Hepatocyte (in vitro differentiated cells): ENCODE results near the gene TMEM114. TPM values are rescaled to one million over a fixed set of nuclear protein-coding genes. Genes with fewer than 3 reads are reported as not detected.

Experiments used
- DNase-seq: peaks from one replicate; pipeline ENCODE4 v3.0.0-alpha.2; 2016; ENCODE audit warnings: low spot score
- H2AFZ ChIP-seq: fragments of 200-600 bp; sonication (generic); 2 replicates; pipeline ENCODE4 v1.6.0; 2016; ENCODE audit warnings: antibody characterized with exemption, mild to moderate bottlenecking
- H3K27ac ChIP-seq: fragments of 200-600 bp; sonication (generic); 2 replicates; pipeline ENCODE4 v1.5.1; 2016; ENCODE audit warnings: mild to moderate bottlenecking
- H3K27me3 ChIP-seq: fragments of 200-600 bp; sonication (generic); 2 replicates; pipeline ENCODE4 v1.6.1; 2016
- H3K36me3 ChIP-seq: fragments of 200-600 bp; sonication (generic); replicated peaks from 2 replicates; pipeline ENCODE4 v1.5.1; 2016; ENCODE audit warnings: low read depth; ENCODE audit not compliant: insufficient read depth
- H3K4me1 ChIP-seq: fragments of 200-600 bp; sonication (generic); 2 replicates; pipeline ENCODE4 v1.5.1; 2016; ENCODE audit warnings: mild to moderate bottlenecking, moderate library complexity; ENCODE audit not compliant: insufficient read depth
- H3K4me2 ChIP-seq: fragments of 200-600 bp; sonication (generic); 2 replicates; pipeline ENCODE4 v1.6.0; 2016
- H3K4me3 ChIP-seq: fragments of 200-600 bp; sonication (generic); 2 replicates; pipeline ENCODE4 v1.5.1; 2016; ENCODE audit warnings: mild to moderate bottlenecking
- H3K79me2 ChIP-seq: fragments of 200-600 bp; sonication (generic); 2 replicates; pipeline ENCODE4 v1.6.0; 2017; ENCODE audit warnings: mild to moderate bottlenecking
- H3K9me2 ChIP-seq: fragments of 200-600 bp; sonication (generic); replicated peaks from 2 replicates; pipeline ENCODE4 v1.6.0; 2017; ENCODE audit warnings: mild to moderate bottlenecking; ENCODE audit not compliant: insufficient read depth
- H3K9me3 ChIP-seq: fragments of 200-600 bp; sonication (generic); 2 replicates; pipeline ENCODE4 v1.5.1; 2016; ENCODE audit warnings: low read depth, mild to moderate bottlenecking
- H4K20me1 ChIP-seq: fragments of 200-600 bp; sonication (generic); 2 replicates; pipeline ENCODE4 v1.6.0; 2016; ENCODE audit warnings: mild to moderate bottlenecking; ENCODE audit not compliant: insufficient read depth, poor library complexity, severe bottlenecking
- CTCF ChIP-seq: fragments of 200-600 bp; sonication (generic); IDR thresholded peaks from 2 replicates; pipeline ENCODE4 v1.5.1; 2016; ENCODE audit warnings: antibody characterized with exemption, mild to moderate bottlenecking; ENCODE audit not compliant: poor library complexity
- EZH2 ChIP-seq: fragments of 200-600 bp; sonication (generic); IDR thresholded peaks from 2 replicates; pipeline ENCODE4 v1.6.1; 2016; ENCODE audit warnings: antibody characterized with exemption, mild to moderate bottlenecking, borderline replicate concordance
- EZH2phosphoT487 ChIP-seq: fragments of 200-600 bp; sonication (generic); IDR thresholded peaks from one replicate; pipeline ENCODE4 v1.6.1; 2018; ENCODE audit warnings: antibody characterized with exemption, mild to moderate bottlenecking, low read depth, moderate library complexity; ENCODE audit not compliant: unreplicated experiment, severe bottlenecking
- whole genome bisulfite sequencing: methylation state at CpG from one replicate; pipeline ENCODE4 v1.1.6; 2016; ENCODE audit warnings: low lambda C conversion rate; ENCODE audit errors: missing lambda C conversion rate; 5-methylcytosine and 5-hydroxymethylcytosine counted together
- polyA plus RNA-seq: library from polyadenylated mRNA; unstranded; fragments of >200 nt; fragmentation: Nextera tagmentation; extraction: Ambion mirVana; gene quantifications from 2 replicates; pipeline ENCODE4 v1.2.1, GENCODE V29; 2016
- total RNA-seq: library from RNA; depleted of rRNA; stranded (reverse); fragments of >200 nt; gene quantifications from 2 replicates; pipeline ENCODE4 v1.2.3, GENCODE V29; 2014

TMEM114 gene
- total and polyA plus RNA-seq, 2 experiments from 2014 or later, result not detected

- no peaks in the 10 kb centered on the region for H3K9me2 ChIP-seq
- H3K36me3 ChIP-seq, result no peaks in the 10 kb centered on the region
- 81% methylated on average over 5 of the region's 5 CpGs for WGBS
- TF ChIP-seq EZH2phosphoT487 (no peak), CTCF (no peak), EZH2 (no peak)
- no peak overlapping the region for H3K4me2 ChIP-seq
- H4K20me1 ChIP-seq, result no peaks in the 10 kb centered on the region
- no peaks in the 10 kb centered on the region for H3K79me2 ChIP-seq
- H3K4me3 ChIP-seq, result no peak overlapping the region
- H3K27ac ChIP-seq, result no peak overlapping the region
- no peaks in the 10 kb centered on the region for H3K4me1 ChIP-seq
- H3K9me3 ChIP-seq, result no peaks in the 10 kb centered on the region
- peaks cover 4% of the 10 kb centered on the region for H3K27me3 ChIP-seq
- H2AFZ ChIP-seq, result no peak overlapping the region
- no peak for DNase-seq
Measured at GRCh38 chr16:8528471-8528870, 61.8 kb downstream of the TMEM114 start.

- no peak overlapping the region for H3K4me2 ChIP-seq
- peaks cover under 1% of the 10 kb centered on the region for H3K4me1 ChIP-seq
- no peak overlapping the region for H3K4me3 ChIP-seq
- no peaks in the 10 kb centered on the region for H3K27me3 ChIP-seq
- H3K9me3 ChIP-seq, result no peaks in the 10 kb centered on the region
- H3K79me2 ChIP-seq, result no peaks in the 10 kb centered on the region
- TF ChIP-seq EZH2 (no peak), EZH2phosphoT487 (no peak), CTCF (no peak)
- DNase-seq, result no peak
- 87% methylated on average over 6 of the region's 6 CpGs for WGBS
- H4K20me1 ChIP-seq, result no peaks in the 10 kb centered on the region
- no peak overlapping the region for H2AFZ ChIP-seq
- H3K9me2 ChIP-seq, result no peaks in the 10 kb centered on the region
- no peak overlapping the region for H3K27ac ChIP-seq
- H3K36me3 ChIP-seq, result no peaks in the 10 kb centered on the region
Measured at GRCh38 chr16:8523932-8524331, 66.4 kb downstream of the TMEM114 start.

GRCh38 chr16:8522757-8523156, 67.6 kb downstream of the TMEM114 start:
- no peaks in the 10 kb centered on the region for H3K36me3 ChIP-seq
- no peak overlapping the region for H3K27ac ChIP-seq

More at GRCh38 chr16:8522757-8523156, 67.6 kb downstream of the TMEM114 start:
- WGBS, result 77% methylated on average over 7 of the region's 7 CpGs
- Histone ChIP-seq H3K4me1 (peaks cover 7% of the 10 kb centered on the region), H4K20me1 (no peaks in the 10 kb centered on the region), H3K79me2 (no peaks in the 10 kb centered on the region), H3K9me2 (no peaks in the 10 kb centered on the region), H3K4me2 (no peak overlapping the region), H3K9me3 (no peaks in the 10 kb centered on the region), H2AFZ (no peak overlapping the region), H3K4me3 (no peak overlapping the region), H3K27me3 (no peaks in the 10 kb centered on the region)
- TF ChIP-seq CTCF (no peak), EZH2 (no peak)
- no peak for DNase-seq
